ENCODE results near the gene ELP1. TPM values are rescaled to one million over a fixed set of nuclear protein-coding genes. Genes with fewer than 3 reads are reported as not detected.
"Not testable (repeated sequence)": the region's sequence is repeated elsewhere in the genome, so short reads cannot be mapped to it uniquely, and the experiment has no call there.

The ELP1 gene
- total and polyA plus RNA-seq, 4 donors = 9.3 to 27.7 (median 16.4) TPM

DNA sequence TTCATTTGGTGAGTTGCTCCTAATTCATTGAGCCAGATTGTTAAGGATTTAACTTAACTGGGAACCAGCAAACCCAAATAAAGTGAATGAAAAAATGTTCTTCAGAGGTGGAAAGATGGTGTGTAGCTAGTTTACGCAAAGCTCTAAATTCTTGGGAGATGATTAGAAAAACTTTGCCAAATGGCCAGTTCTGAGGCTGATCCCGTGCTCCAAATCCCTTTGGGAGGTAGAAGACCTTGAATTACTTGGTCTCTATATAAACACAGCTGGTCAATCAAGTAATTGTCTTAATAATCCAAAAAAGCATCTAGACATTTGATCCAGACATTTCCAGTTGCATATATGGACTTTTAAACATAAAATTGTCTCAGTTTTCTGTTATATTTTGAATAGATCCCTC lies 89.5 kb downstream of the ELP1 start:
- Histone ChIP-seq H3K9ac (ENCODE audit: low read depth in 1 of 2, low read length in 2 of 2) (no peak overlapping the region), H3K27me3 (ENCODE audit: control insufficient read depth in 4 of 4, insufficient read depth in 4 of 4, low read length in 3 of 4) (no peaks in the 10 kb centered on the region), H3K27ac (ENCODE audit: low read depth in 1 of 2, low read length in 2 of 2) (no peak overlapping the region), H3K4me1 (ENCODE audit: control insufficient read depth in 4 of 4, insufficient read depth in 4 of 4, low read length in 3 of 4) (no peaks in the 10 kb centered on the region), H3K9me3 (ENCODE audit: control insufficient read depth in 4 of 4, low read length in 3 of 4) (no peaks in the 10 kb centered on the region), H3K36me3 (ENCODE audit: control insufficient read depth in 4 of 4, insufficient read depth in 3 of 4, low read depth in 1 of 4, low read length in 3 of 4) (no peaks in the 10 kb centered on the region), H3K4me3 (ENCODE audit: low read depth in 1 of 3, low read length in 3 of 3) (no peak overlapping the region)
- DNase-seq (ENCODE audit: low spot score) = no peak
- 82% methylated on average over 2 of the region's 2 CpGs for WGBS
- TF ChIP-seq ATF3 (IDR thresholded peaks at IDR 0.05) = no peak
- TF ChIP-seq FOXA2 (IDR thresholded peaks at IDR 0.05) = no peak
- no peak for TF ChIP-seq EGR1 (IDR thresholded peaks at IDR 0.05; ENCODE audit: low read depth in 2 of 2)

GRCh38 chr9:108842610-108843295 lies 91.2 kb downstream of the ELP1 start:
- H3K27ac ChIP-seq (ENCODE audit: low read depth in 1 of 2, low read length in 2 of 2) = no peak overlapping the region
- H3K4me3 ChIP-seq (ENCODE audit: low read depth in 1 of 3, low read length in 3 of 3) = no peak overlapping the region
- TF ChIP-seq, protein P1, sequence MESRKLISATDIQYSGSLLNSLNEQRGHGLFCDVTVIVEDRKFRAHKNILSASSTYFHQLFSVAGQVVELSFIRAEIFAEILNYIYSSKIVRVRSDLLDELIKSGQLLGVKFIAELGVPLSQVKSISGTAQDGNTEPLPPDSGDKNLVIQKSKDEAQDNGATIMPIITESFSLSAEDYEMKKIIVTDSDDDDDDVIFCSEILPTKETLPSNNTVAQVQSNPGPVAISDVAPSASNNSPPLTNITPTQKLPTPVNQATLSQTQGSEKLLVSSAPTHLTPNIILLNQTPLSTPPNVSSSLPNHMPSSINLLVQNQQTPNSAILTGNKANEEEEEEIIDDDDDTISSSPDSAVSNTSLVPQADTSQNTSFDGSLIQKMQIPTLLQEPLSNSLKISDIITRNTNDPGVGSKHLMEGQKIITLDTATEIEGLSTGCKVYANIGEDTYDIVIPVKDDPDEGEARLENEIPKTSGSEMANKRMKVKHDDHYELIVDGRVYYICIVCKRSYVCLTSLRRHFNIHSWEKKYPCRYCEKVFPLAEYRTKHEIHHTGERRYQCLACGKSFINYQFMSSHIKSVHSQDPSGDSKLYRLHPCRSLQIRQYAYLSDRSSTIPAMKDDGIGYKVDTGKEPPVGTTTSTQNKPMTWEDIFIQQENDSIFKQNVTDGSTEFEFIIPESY (IDR thresholded peaks at IDR 0.05) = no peak
- TF ChIP-seq NR2F2 (IDR thresholded peaks at IDR 0.05) = no peak
- TF ChIP-seq CTCF (IDR thresholded peaks at IDR 0.05; ENCODE audit: low read depth, low read length, missing input control) = no peak
- TF ChIP-seq FOXA2 (IDR thresholded peaks at IDR 0.05) = no peak
- TF ChIP-seq RXRA (IDR thresholded peaks at IDR 0.05) = no peak
- no peak for TF ChIP-seq EGR1 (IDR thresholded peaks at IDR 0.05; ENCODE audit: low read depth in 2 of 2)
- no peak for TF ChIP-seq FOXA1 (IDR thresholded peaks at IDR 0.05)
- no peak for TF ChIP-seq TAF1 (conservative IDR thresholded peaks at IDR 0.05)
- no peak for TF ChIP-seq HNF4A (conservative IDR thresholded peaks at IDR 0.05)
- TF ChIP-seq, protein P2, sequence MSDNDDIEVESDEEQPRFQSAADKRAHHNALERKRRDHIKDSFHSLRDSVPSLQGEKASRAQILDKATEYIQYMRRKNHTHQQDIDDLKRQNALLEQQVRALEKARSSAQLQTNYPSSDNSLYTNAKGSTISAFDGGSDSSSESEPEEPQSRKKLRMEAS (IDR thresholded peaks at IDR 0.05) = no peak
- no peak for TF ChIP-seq YY1 (IDR thresholded peaks at IDR 0.05)
- no peak for TF ChIP-seq SP1 (IDR thresholded peaks at IDR 0.05)
- TF ChIP-seq JUND (IDR thresholded peaks at IDR 0.05) = no peak
- TF ChIP-seq HNF4G (IDR thresholded peaks at IDR 0.05) = no peak
- TF ChIP-seq REST (IDR thresholded peaks at IDR 0.05) = no peak
- no peak for TF ChIP-seq GABPA (IDR thresholded peaks at IDR 0.05 in 1 of 2, conservative IDR thresholded peaks at IDR 0.05 in 1 of 2)
- TF ChIP-seq ATF3 (IDR thresholded peaks at IDR 0.05) = no peak
- TF ChIP-seq RAD21 (IDR thresholded peaks at IDR 0.05) = no peak
- H3K27me3 ChIP-seq (ENCODE audit: control insufficient read depth in 4 of 4, insufficient read depth in 4 of 4, low read length in 3 of 4) = no peaks in the 10 kb centered on the region
- no peak overlapping the region for H3K9ac ChIP-seq (ENCODE audit: low read depth in 1 of 2, low read length in 2 of 2)
- no peak for DNase-seq (ENCODE audit: low spot score)
- no peaks in the 10 kb centered on the region for H3K36me3 ChIP-seq (ENCODE audit: control insufficient read depth in 4 of 4, insufficient read depth in 3 of 4, low read depth in 1 of 4, low read length in 3 of 4)
- H3K4me1 ChIP-seq (ENCODE audit: control insufficient read depth in 4 of 4, insufficient read depth in 4 of 4, low read length in 3 of 4) = no peaks in the 10 kb centered on the region
- WGBS = 76% methylated on average over 16 of the region's 16 CpGs
- no peaks in the 10 kb centered on the region for H3K9me3 ChIP-seq (ENCODE audit: control insufficient read depth in 4 of 4, low read length in 3 of 4)

GRCh38 chr9:108839561-108839960 lies 94.4 kb downstream of the ELP1 start:
- H3K4me3 ChIP-seq (ENCODE audit: low read depth in 1 of 3, low read length in 3 of 3); H3K9me3 ChIP-seq (ENCODE audit: control insufficient read depth in 4 of 4, low read length in 3 of 4); H3K9ac ChIP-seq (ENCODE audit: low read depth in 1 of 2, low read length in 2 of 2); DNase-seq (ENCODE audit: low spot score); H3K4me1 ChIP-seq (ENCODE audit: control insufficient read depth in 4 of 4, insufficient read depth in 4 of 4, low read length in 3 of 4); H3K27me3 ChIP-seq (ENCODE audit: control insufficient read depth in 4 of 4, insufficient read depth in 4 of 4, low read length in 3 of 4); H3K36me3 ChIP-seq (ENCODE audit: control insufficient read depth in 4 of 4, insufficient read depth in 3 of 4, low read depth in 1 of 4, low read length in 3 of 4); H3K27ac ChIP-seq (ENCODE audit: low read depth in 1 of 2, low read length in 2 of 2): not testable (repeated sequence)
- WGBS = 91% methylated on average over 5 of the region's 5 CpGs
